ENCODE measurements around the gene TFB1M.
"Not testable (repeated sequence)": the region's sequence is repeated elsewhere in the genome, so short reads cannot be mapped to it uniquely, and the experiment has no call there.

DNA sequence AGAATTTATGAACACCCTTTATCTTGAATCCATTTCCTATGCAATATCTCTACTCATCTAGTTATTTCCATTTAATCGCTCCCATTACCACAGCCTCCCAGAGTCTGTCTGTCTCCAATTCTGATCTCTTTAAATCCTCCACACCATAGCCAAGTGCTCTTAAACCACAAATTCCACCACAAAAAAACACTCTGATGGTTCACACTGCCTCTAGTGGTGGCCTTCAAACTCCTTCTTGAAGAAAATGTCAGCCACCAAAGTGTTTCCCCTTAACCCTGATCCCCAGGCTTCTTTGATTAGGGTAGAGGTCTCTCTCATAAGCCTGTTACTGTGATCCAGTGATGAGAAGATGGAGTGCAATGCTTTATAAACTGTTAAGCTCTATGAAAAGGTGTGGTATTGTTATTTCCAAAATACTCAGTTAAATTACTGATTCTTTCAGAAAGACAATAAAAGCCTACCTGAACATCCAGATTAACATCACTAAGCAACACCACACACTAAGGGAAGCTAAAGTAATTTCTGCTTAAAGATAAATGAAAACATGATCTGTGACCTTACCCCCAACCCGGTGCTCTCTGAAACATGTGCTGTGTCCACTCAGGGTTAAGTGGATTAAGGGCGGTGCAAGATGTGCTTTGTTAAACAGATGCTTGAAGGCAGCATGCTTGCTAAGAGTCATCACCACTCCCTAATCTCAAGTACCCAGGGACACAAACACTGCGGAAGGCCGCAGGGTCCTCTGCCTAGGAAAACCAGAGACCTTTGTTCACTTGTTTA, 46.0 kb downstream of the TFB1M start:
- not testable (repeated sequence) for TF ChIP-seq ZNF274 (IDR thresholded peaks at IDR 0.05; ENCODE audit: borderline replicate concordance, low read depth, low read length); SMC3 (conservative IDR thresholded peaks at IDR 0.05; ENCODE audit: insufficient read depth, low read depth, low read length); FOXA1 (IDR thresholded peaks at IDR 0.05; ENCODE audit: borderline replicate concordance); TCF7 (IDR thresholded peaks at IDR 0.05; ENCODE audit: borderline replicate concordance); ZNF589 (CRISPR knock-in tag; IDR thresholded peaks at IDR 0.05; ENCODE audit: low read depth); FOS (IDR thresholded peaks at IDR 0.05; ENCODE audit: extremely low read depth, insufficient read length); HDAC2 (IDR thresholded peaks at IDR 0.05); KLF6 (CRISPR knock-in tag; IDR thresholded peaks at IDR 0.05; ENCODE audit: borderline replicate concordance)
